Mucosa of rectum (tissue), 2 donors: ENCODE measurements around the gene LDLRAD3.

Source experiments
- H3K27ac ChIP-seq, 2 donors: one replicate each; pipeline ENCODE4 v1.7.0; 2013; ENCODE audit warnings: inconsistent platforms in 2 of 2, low read depth in 2 of 2, low read length in 2 of 2
- H3K27me3 ChIP-seq, 2 donors: one replicate each; pipeline ENCODE4 v1.7.0; 2013; ENCODE audit warnings: low read length in 2 of 2; ENCODE audit not compliant: control insufficient read depth in 2 of 2, insufficient read depth in 2 of 2
- H3K36me3 ChIP-seq, 2 donors: one replicate each; pipeline ENCODE4 v1.7.0; 2013; ENCODE audit warnings: low read length in 2 of 2; ENCODE audit not compliant: control insufficient read depth in 2 of 2, insufficient read depth in 2 of 2
- H3K4me1 ChIP-seq, 2 donors: one replicate each; pipeline ENCODE4 v1.7.0; 2013; ENCODE audit warnings: low read length in 2 of 2, mild to moderate bottlenecking in 1 of 2; ENCODE audit not compliant: control insufficient read depth in 2 of 2, insufficient read depth in 2 of 2
- H3K4me3 ChIP-seq, 2 donors: one replicate each; pipeline ENCODE4 v1.7.0; 2013; ENCODE audit warnings: low read length in 2 of 2
- H3K9ac ChIP-seq, 2 donors: one replicate each; pipeline ENCODE4 v1.7.0; 2013; ENCODE audit warnings: low read length in 2 of 2, low read depth in 1 of 2, mild to moderate bottlenecking in 1 of 2
- H3K9me3 ChIP-seq, 2 donors: one replicate each; pipeline ENCODE4 v1.7.0; 2013; ENCODE audit warnings: low read length in 2 of 2; ENCODE audit not compliant: control insufficient read depth in 2 of 2
- donor health status: healthy.
- donor health status: Normal muscosa, but diverticular disease.

The LDLRAD3 gene

DNA sequence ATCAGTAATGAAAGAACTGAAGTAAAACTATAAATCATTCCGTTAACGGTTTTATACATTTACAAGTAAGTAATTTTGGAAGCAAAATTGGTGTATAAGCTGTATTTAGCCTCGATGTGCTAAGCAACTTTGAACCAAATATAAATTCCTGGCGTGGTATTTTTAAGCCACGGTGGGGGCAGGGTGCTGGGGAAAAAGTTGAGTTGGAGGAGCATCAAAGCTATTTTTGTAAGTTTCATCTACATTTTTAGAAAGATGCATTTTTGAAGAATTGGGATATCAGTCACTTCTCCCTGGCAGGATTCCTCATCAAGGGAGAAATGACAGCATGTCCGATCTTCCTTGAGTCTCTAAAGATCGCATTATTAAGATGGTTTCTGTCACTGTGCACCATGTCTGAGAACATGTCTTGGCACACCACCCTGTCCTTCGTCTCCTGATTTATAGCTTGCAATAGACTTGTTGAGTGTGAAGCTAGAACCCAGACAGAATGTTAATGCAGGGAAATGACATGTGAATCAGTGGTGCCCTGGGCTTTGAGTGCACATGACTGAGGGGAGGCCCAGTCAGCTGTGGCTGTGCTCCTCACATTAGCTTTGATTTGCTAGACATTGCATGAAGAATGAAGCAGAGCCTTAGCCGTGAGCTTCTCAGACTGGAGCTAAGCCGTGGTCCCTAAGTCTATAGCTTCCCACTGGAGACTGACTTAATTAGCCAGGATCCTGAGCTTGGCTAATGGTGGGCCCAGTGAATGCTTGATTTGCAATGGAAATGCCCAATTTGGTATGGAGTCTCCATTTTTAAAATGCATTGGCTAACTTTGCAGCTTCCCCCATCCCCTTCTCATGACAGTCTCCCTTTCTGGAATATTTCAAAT, 218.4 kb downstream of the LDLRAD3 start:
- H3K27ac ChIP-seq: no peak overlapping the region
- no peak overlapping the region for H3K9ac ChIP-seq
- no peak overlapping the region for H3K4me3 ChIP-seq
- H3K27me3 ChIP-seq: no peaks in the 10 kb centered on the region
- no peaks in the 10 kb centered on the region for H3K4me1 ChIP-seq
- H3K9me3 ChIP-seq: no peaks in the 10 kb centered on the region
- no peaks in the 10 kb centered on the region for H3K36me3 ChIP-seq

- no peaks in the 10 kb centered on the region for H3K27me3 ChIP-seq
- no peak overlapping the region for H3K9ac ChIP-seq
- no peaks in the 10 kb centered on the region for H3K4me1 ChIP-seq
- no peaks in the 10 kb centered on the region for H3K36me3 ChIP-seq
- H3K27ac ChIP-seq: no peak overlapping the region
- no peak overlapping the region for H3K4me3 ChIP-seq
- H3K9me3 ChIP-seq: no peaks in the 10 kb centered on the region
Measured at GRCh38 chr11:36162883-36163434, 219.1 kb downstream of the LDLRAD3 start.

GRCh38 chr11:36164506-36165250, 220.8 kb downstream of the LDLRAD3 start:
- H3K9ac ChIP-seq: no peak overlapping the region
- H3K27ac ChIP-seq: no peak overlapping the region
- H3K4me1 ChIP-seq: no peaks in the 10 kb centered on the region
- no peaks in the 10 kb centered on the region for H3K9me3 ChIP-seq
- no peak overlapping the region for H3K4me3 ChIP-seq
- H3K27me3 ChIP-seq: no peaks in the 10 kb centered on the region
- no peaks in the 10 kb centered on the region for H3K36me3 ChIP-seq

DNA sequence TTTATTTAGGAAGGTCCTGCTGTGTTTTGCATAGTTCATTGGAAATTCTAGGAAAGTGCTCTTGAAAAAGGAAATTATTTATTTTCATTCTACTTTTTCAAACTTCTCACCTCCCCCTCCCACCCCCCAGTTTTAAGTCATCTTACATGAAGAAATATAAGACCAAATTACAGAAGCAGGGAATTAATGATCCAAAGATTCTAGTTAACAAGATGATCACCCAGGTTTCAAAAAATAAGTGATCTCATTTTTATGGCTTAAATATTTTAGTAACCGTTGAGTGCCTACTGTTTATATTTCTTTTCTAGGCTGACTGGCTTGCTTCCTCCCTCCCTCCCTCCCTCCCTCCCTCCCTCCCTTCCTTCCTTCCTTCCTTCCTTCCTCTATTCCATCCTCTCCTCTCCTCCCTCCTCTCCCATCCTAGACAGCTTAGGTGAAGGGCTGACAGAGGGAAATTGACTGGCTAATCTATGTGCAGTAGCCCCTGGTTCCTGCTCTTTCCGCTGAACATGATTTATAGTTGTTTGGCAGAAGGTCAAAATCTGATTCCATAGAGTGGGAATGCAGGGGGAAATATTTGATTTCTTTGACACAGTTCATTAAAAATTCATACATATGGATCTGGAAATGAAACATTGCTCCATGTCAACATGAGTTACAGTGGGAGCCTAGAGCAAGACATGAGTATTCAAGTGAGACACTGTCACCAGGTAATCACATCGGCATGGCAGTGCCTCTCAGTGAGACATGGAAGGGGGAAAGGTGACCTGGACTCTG, 221.9 kb downstream of the LDLRAD3 start:
- no peak overlapping the region for H3K9ac ChIP-seq
- no peaks in the 10 kb centered on the region for H3K36me3 ChIP-seq
- no peak overlapping the region for H3K27ac ChIP-seq
- no peaks in the 10 kb centered on the region for H3K27me3 ChIP-seq
- no peaks in the 10 kb centered on the region for H3K9me3 ChIP-seq
- no peaks in the 10 kb centered on the region for H3K4me1 ChIP-seq
- no peak overlapping the region for H3K4me3 ChIP-seq

DNA sequence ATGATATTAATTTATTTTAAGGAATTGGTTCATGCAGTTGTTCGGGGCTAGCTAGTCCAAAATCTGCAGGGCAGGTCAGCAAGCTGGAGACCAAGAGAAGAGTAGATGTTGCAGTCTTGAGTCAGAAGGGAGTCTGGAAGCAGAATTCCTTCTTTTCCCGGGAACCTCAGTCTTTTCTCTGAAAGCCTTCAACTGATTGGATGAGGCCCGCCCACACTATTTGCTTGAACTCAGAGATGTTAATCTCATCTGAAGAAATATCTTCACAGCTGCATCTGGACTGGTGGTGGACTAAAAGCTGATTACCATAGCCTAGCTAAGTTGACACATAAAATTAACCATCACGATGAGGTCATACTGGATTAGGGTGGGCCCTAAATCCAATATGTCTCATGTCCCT, 223.2 kb downstream of the LDLRAD3 start:
- no peak overlapping the region for H3K9ac ChIP-seq
- H3K27me3 ChIP-seq: no peaks in the 10 kb centered on the region
- no peak overlapping the region for H3K27ac ChIP-seq

DNA sequence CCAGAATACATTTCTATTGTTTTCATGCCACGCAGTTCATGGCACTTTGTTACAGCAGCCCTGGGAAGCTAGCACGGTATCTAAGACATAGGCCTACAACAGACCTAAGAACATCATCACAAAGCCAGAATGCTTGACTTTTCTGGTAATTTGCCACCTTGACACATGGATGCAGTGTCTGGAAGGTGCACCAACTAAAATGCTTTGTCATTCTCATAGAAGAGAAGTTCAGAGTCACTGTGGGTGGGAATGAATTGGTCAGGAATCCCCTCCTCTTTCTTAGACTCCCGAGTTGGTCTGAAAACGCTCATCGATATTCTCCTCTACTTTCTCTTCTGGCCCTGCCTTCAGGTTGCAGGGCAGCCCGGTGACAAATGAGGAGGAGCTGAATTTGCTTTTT, 223.9 kb downstream of the LDLRAD3 start:
- Histone ChIP-seq H3K4me3 (no peak overlapping the region), H3K27ac (no peak overlapping the region), H3K4me1 (no peaks in the 10 kb centered on the region), H3K9ac (no peak overlapping the region), H3K36me3 (no peaks in the 10 kb centered on the region), H3K27me3 (no peaks in the 10 kb centered on the region), H3K9me3 (no peaks in the 10 kb centered on the region)

More for the DNA sequence above, 223.2 kb downstream of the LDLRAD3 start:
- H3K4me1 ChIP-seq: no peaks in the 10 kb centered on the region
- H3K36me3 ChIP-seq: no peaks in the 10 kb centered on the region
- no peaks in the 10 kb centered on the region for H3K9me3 ChIP-seq
- no peak overlapping the region for H3K4me3 ChIP-seq

GRCh38 chr11:36177836-36178235, 234.0 kb downstream of the LDLRAD3 start:
- no peak overlapping the region for H3K27ac ChIP-seq
- H3K4me1 ChIP-seq: no peaks in the 10 kb centered on the region
- H3K36me3 ChIP-seq: no peaks in the 10 kb centered on the region
- H3K9ac ChIP-seq: no peak overlapping the region
- no peaks in the 10 kb centered on the region for H3K9me3 ChIP-seq
- H3K4me3 ChIP-seq: no peak overlapping the region
- no peaks in the 10 kb centered on the region for H3K27me3 ChIP-seq

- Histone ChIP-seq H3K36me3 (no peaks in the 10 kb centered on the region), H3K27ac (no peak overlapping the region), H3K27me3 (no peaks in the 10 kb centered on the region), H3K4me3 (no peak overlapping the region), H3K9ac (no peak overlapping the region), H3K4me1 (no peaks in the 10 kb centered on the region), H3K9me3 (no peaks in the 10 kb centered on the region)
Measured at GRCh38 chr11:36186340-36187175, 242.7 kb downstream of the LDLRAD3 start.

- no peak overlapping the region for H3K4me3 ChIP-seq
- H3K36me3 ChIP-seq: no peaks in the 10 kb centered on the region
- H3K27ac ChIP-seq: no peak overlapping the region
- H3K27me3 ChIP-seq: no peaks in the 10 kb centered on the region
- no peak overlapping the region for H3K9ac ChIP-seq
- H3K9me3 ChIP-seq: no peaks in the 10 kb centered on the region
- H3K4me1 ChIP-seq: no peaks in the 10 kb centered on the region
Measured at GRCh38 chr11:36187622-36188021, 243.8 kb downstream of the LDLRAD3 start.
